Upper lobe of right lung (tissue), 1 donor: ENCODE measurements around the gene CCNY. TPM values are rescaled to one million over a fixed set of nuclear protein-coding genes. Genes with fewer than 3 reads are reported as not detected.

ENCODE experiments used
- ATAC-seq: fragments of 200-7000 bp; cut with Tn5 transposase; one replicate; pipeline ENCODE4 v1.9.1; 2020; ENCODE audit warnings: mild to moderate bottlenecking, moderate library complexity
- DNase-seq: peaks from one replicate; pipeline ENCODE4 v3.0.0-alpha.2; 2020
- H3K27ac ChIP-seq: fragments of 200-600 bp; one replicate; pipeline ENCODE4 v1.8.0; 2022
- H3K27me3 ChIP-seq: fragments of 200-600 bp; one replicate; pipeline ENCODE4 v1.8.0; 2022; ENCODE audit warnings: mild to moderate bottlenecking
- H3K36me3 ChIP-seq: fragments of 200-600 bp; one replicate; pipeline ENCODE4 v1.8.0; 2022
- H3K4me1 ChIP-seq: fragments of 200-600 bp; one replicate; pipeline ENCODE4 v1.8.0; 2022
- H3K4me3 ChIP-seq: fragments of 200-600 bp; one replicate; pipeline ENCODE4 v1.8.0; 2022; ENCODE audit warnings: mild to moderate bottlenecking
- H3K9me3 ChIP-seq: fragments of 200-600 bp; one replicate; pipeline ENCODE4 v1.8.0; 2022
- intact Hi-C: fragments of 100-400 bp; cut with DNase I; formaldehyde crosslinking; loops from one replicate; pipeline ENCODE4 v1.11.0; 2022
- total RNA-seq: library from RNA; stranded (reverse); fragmentation: NEBNext Ultra II Directional; extraction: Animal tissue kit (Norgen Biotek cat#: 25700); gene quantifications from one replicate; pipeline ENCODE4 v1.2.1, GENCODE V29; 2021
- TF ChIP-seq, protein P1 (sequence below): fragments of 200-600 bp; IDR thresholded peaks from one replicate; pipeline ENCODE4 v1.8.0; 2022; ENCODE audit warnings: antibody characterized with exemption
- donor health status: DM: no; HTN: yes; CAD: no; lungs with severe emphysema.

The CCNY gene
- total RNA-seq, 1 donor from 2014 or later, result 85.4 TPM

DNA sequence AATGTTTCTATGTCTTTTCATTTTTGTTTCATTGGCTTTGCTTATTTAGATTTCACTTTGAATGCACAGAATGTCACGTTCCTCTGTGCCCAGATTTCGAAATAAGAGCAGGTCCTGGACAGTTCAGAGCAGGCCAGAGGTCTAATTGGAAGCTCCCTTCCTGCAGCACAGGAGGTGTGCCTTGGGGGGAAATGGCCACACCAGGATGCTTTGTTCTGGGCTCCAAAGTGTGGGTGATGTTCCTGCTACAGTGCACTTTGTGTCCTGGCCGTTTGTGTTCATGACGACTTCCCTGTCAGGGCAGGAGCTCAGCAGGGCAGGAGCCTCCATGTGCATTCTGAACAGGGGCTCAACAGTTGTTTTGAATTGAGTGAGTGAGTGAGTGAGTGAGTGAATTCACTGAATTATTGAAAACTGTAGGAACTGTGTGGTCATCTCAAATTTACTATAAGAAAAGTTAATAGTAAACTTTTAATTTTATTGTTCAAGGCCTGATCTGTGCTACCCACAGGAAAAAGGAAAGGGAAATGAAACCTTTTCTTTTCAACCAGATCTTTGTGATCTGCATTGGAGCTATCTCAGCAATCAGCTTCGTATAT lies 159.3 kb downstream of the CCNY start:
- Histone ChIP-seq H3K27ac (peak overlapping the region; percentile 21), H3K4me1 (peaks cover 20% of the 10 kb centered on the region), H3K36me3 (no peaks in the 10 kb centered on the region), H3K9me3 (no peaks in the 10 kb centered on the region), H3K4me3 (no peak overlapping the region), H3K27me3 (no peaks in the 10 kb centered on the region)
- TF ChIP-seq, protein P1, sequence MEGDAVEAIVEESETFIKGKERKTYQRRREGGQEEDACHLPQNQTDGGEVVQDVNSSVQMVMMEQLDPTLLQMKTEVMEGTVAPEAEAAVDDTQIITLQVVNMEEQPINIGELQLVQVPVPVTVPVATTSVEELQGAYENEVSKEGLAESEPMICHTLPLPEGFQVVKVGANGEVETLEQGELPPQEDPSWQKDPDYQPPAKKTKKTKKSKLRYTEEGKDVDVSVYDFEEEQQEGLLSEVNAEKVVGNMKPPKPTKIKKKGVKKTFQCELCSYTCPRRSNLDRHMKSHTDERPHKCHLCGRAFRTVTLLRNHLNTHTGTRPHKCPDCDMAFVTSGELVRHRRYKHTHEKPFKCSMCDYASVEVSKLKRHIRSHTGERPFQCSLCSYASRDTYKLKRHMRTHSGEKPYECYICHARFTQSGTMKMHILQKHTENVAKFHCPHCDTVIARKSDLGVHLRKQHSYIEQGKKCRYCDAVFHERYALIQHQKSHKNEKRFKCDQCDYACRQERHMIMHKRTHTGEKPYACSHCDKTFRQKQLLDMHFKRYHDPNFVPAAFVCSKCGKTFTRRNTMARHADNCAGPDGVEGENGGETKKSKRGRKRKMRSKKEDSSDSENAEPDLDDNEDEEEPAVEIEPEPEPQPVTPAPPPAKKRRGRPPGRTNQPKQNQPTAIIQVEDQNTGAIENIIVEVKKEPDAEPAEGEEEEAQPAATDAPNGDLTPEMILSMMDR, result no peak
- DNase-seq (no peak), ATAC-seq (peak; percentile 64)
- intact Hi-C loops, result no loop called here

DNA sequence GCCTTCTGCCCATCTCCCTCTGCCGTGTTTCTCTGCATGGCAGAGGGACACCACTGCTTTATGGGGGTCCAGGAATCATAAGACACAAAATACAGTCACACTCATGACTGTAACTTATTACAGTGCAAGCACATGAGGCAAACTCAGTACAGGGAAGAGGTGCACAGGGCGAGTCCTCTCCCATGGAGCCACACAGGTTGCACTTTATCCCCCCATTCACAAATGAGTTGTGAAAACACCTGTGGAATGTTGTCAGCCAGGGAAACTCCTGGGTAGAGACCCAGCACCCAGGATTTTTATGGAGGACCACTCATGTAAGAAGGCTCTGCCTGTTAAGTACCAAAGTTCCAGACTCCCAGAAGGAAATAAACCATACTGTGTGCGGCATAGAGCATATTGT lies 161.6 kb downstream of the CCNY start:
- intact Hi-C loops, result no loop called here
- no peak for ATAC-seq

DNA sequence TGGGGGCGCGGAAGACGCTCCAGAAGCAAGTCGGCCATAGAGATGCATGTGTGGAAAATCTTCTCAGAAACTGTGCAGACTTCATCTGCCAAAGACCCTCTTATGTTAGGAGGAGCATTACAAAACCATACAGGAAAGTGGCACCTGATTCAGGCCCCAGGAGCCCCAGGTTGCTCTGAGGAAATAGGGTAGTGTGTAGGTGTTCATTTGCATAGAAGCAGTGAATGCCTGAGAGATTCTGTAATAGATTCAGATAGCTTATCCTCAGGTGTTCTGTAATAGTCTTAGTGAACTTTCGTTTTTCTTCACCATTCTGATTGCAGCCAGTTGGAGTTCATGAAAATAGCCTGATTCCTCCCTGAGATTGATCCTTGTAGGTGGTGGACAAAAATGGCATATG lies 162.4 kb downstream of the CCNY start:
- H3K4me1 ChIP-seq, result peaks cover 20% of the 10 kb centered on the region
- intact Hi-C loops, result no loop called here
- H3K36me3 ChIP-seq, result peaks cover 7% of the 10 kb centered on the region
- ATAC-seq (no peak), DNase-seq (no peak)
- TF ChIP-seq, protein P1, result no peak
- H3K27ac ChIP-seq, result no peak overlapping the region
- H3K4me3 ChIP-seq, result no peak overlapping the region
- no peaks in the 10 kb centered on the region for H3K27me3 ChIP-seq
- no peaks in the 10 kb centered on the region for H3K9me3 ChIP-seq

More for the DNA sequence above, 161.6 kb downstream of the CCNY start:
- peaks cover 20% of the 10 kb centered on the region for H3K4me1 ChIP-seq
- no peak overlapping the region for H3K4me3 ChIP-seq
- peaks cover 3% of the 10 kb centered on the region for H3K36me3 ChIP-seq
- TF ChIP-seq, protein P1, result no peak
- no peaks in the 10 kb centered on the region for H3K9me3 ChIP-seq
- DNase-seq, result no peak
- H3K27ac ChIP-seq, result no peak overlapping the region
- H3K27me3 ChIP-seq, result no peaks in the 10 kb centered on the region

DNA sequence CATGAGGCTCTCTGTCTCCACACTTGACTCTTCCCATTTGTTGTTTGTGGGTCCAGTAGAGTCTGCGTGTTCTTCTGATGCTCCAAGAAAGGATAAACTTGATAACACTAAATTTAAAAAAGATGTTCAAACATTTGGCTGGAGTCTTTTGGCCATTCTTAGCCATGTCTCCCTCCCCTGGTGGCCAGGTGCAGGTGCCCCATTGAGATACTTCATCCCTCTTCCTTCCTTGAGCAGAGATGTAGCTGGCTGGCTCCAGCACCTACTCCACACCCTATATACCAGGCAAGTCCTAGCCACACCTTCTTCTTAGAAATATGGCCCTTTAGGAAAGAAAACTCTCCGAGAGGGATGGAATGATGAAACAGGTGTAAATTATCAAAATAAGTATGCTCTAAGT lies 165.6 kb downstream of the CCNY start:
- Histone ChIP-seq H3K36me3 (peaks cover 7% of the 10 kb centered on the region), H3K9me3 (no peaks in the 10 kb centered on the region), H3K27ac (no peak overlapping the region), H3K27me3 (no peaks in the 10 kb centered on the region), H3K4me1 (no peaks in the 10 kb centered on the region), H3K4me3 (no peak overlapping the region)
- intact Hi-C loops, result no loop called here
- DNase-seq (no peak), ATAC-seq (no peak)
- TF ChIP-seq, protein P1, result no peak

DNA sequence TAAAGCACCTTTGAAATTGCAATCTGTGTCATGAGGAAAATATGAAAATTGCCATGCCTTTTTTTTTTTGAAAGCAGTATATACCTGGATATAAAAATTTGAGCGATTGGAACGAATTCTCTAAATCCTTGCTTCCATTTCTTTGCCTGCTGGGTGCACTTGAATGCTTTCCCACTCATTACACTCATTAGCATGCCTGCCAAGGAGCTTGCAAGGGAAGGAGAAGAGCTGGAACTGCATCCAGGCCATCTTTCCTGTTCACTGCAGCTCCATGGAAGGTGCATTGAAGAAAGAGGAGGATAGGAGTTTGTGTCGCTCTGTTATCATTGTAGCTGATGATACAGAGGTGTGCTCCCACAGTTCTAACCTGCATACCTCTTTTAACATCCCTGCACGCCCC lies 166.4 kb downstream of the CCNY start:
- intact Hi-C loops, result no loop called here
- TF ChIP-seq, protein P1, result no peak
- H3K27me3 ChIP-seq, result no peaks in the 10 kb centered on the region
- H3K9me3 ChIP-seq, result no peaks in the 10 kb centered on the region
- ATAC-seq (no peak), DNase-seq (no peak)
- peaks cover 7% of the 10 kb centered on the region for H3K36me3 ChIP-seq
- H3K27ac ChIP-seq, result no peak overlapping the region
- H3K4me3 ChIP-seq, result no peak overlapping the region
- H3K4me1 ChIP-seq, result no peaks in the 10 kb centered on the region

DNA sequence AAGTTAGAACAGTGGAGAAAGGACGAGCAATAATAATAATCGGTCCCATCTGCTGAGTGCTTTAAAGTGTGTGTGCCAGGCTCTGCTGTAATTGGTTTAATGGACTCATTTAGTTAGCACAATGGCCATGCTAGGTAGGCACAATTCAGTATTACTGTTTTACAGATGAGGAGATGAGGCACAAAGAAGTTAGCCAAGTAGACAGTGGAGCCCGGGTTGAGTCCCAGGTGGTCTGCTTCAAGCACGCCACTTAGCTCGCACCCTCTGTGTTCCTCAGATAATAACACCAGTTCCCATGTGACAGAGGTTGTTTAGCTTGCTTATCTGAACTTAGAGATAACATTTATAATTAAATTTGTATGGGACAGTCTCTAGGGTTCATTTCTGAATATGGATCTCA lies 167.3 kb downstream of the CCNY start:
- H3K9me3 ChIP-seq, result no peaks in the 10 kb centered on the region
- no peak overlapping the region for H3K4me3 ChIP-seq
- H3K36me3 ChIP-seq, result peaks cover 7% of the 10 kb centered on the region
- no peak overlapping the region for H3K27ac ChIP-seq
- DNase-seq, result no peak
- H3K4me1 ChIP-seq, result no peaks in the 10 kb centered on the region
- TF ChIP-seq, protein P1, result no peak
- intact Hi-C loops, result no loop called here
- H3K27me3 ChIP-seq, result no peaks in the 10 kb centered on the region
- ATAC-seq, result no peak
